Measurements from ENCODE around the gene NEK10. TPM values are rescaled to one million over a fixed set of nuclear protein-coding genes. Genes with fewer than 3 reads are reported as not detected.
"Not testable (repeated sequence)": the region's sequence is repeated elsewhere in the genome, so short reads cannot be mapped to it uniquely, and the experiment has no call there.

Gene NEK10
- total RNA-seq, 1 experiment from 2014 or later, result 5.7 TPM

GRCh38 chr3:27287052-27287451 is 82.1 kb downstream of the NEK10 start:
- POLR2A ChIA-PET, result no interaction called here
- Histone ChIP-seq H3K9me3 (ENCODE audit: control insufficient read depth, insufficient read depth, low read depth, low read length) (no peaks in the 10 kb centered on the region), H3K4me1 (ENCODE audit: control insufficient read depth, insufficient read depth, low read length) (no peaks in the 10 kb centered on the region), H3K36me3 (ENCODE audit: control insufficient read depth, insufficient read depth, low read length) (no peaks in the 10 kb centered on the region), H3K27ac (ENCODE audit: low read length) (no peak overlapping the region), H3K27me3 (ENCODE audit: control insufficient read depth, insufficient read depth, low read length) (no peaks in the 10 kb centered on the region), H3K4me3 (ENCODE audit: low read depth in 2 of 2, low read length in 2 of 2) (no peak overlapping the region)
- no peak for TF ChIP-seq TCF7L2 (IDR thresholded peaks at IDR 0.05; ENCODE audit: low read depth, low read length)
- no peak for TF ChIP-seq SIN3A (IDR thresholded peaks at IDR 0.05; ENCODE audit: borderline replicate concordance, insufficient read depth, low read depth, low read length)
- TF ChIP-seq REST (IDR thresholded peaks at IDR 0.05; ENCODE audit: insufficient read depth in 1 of 2, low read depth in 2 of 2, low read length in 1 of 2), result no peak
- TF ChIP-seq CTCF (IDR thresholded peaks at IDR 0.05), result no peak
- no peak for TF ChIP-seq POLR2AphosphoS5 (IDR thresholded peaks at IDR 0.05; ENCODE audit: low read depth, low read length)
- intact Hi-C loops (cut with micrococcal nuclease; ENCODE audit: unreplicated experiment) (no loop called here), in situ Hi-C loops (cut with HindIII; ENCODE audit: low pct_unique_long_range_greater_than_20kb, low sequenced_read_pairs) (no loop called here)
- BruUV-seq (replicated peaks), result no TSS peak
- no peak for ATAC-seq
- CTCF ChIA-PET, result no interaction called here
- DNase-seq (ENCODE audit: low read depth, low spot score), result no peak

GRCh38 chr3:27286467-27286866 is 82.7 kb downstream of the NEK10 start:
- H3K9me3 ChIP-seq (ENCODE audit: control insufficient read depth, insufficient read depth, low read depth, low read length); H3K4me3 ChIP-seq (ENCODE audit: low read depth in 2 of 2, low read length in 2 of 2); H3K27me3 ChIP-seq (ENCODE audit: control insufficient read depth, insufficient read depth, low read length); ATAC-seq; H3K27ac ChIP-seq (ENCODE audit: low read length); in situ Hi-C loops (cut with HindIII; ENCODE audit: low pct_unique_long_range_greater_than_20kb, low sequenced_read_pairs); H3K4me1 ChIP-seq (ENCODE audit: control insufficient read depth, insufficient read depth, low read length); DNase-seq (ENCODE audit: low read depth, low spot score); BruUV-seq (replicated peaks); POLR2A ChIA-PET; H3K36me3 ChIP-seq (ENCODE audit: control insufficient read depth, insufficient read depth, low read length); CTCF ChIA-PET; intact Hi-C loops (cut with micrococcal nuclease; ENCODE audit: unreplicated experiment): not testable (repeated sequence)

GRCh38 chr3:27285668-27286067 is 83.5 kb downstream of the NEK10 start:
- DNase-seq (ENCODE audit: low read depth, low spot score) (no peak), ATAC-seq (no peak)
- Histone ChIP-seq H3K36me3 (ENCODE audit: control insufficient read depth, insufficient read depth, low read length) (no peaks in the 10 kb centered on the region), H3K27ac (ENCODE audit: low read length) (no peak overlapping the region), H3K9me3 (ENCODE audit: control insufficient read depth, insufficient read depth, low read depth, low read length) (no peaks in the 10 kb centered on the region), H3K4me3 (ENCODE audit: low read depth in 2 of 2, low read length in 2 of 2) (no peak overlapping the region), H3K27me3 (ENCODE audit: control insufficient read depth, insufficient read depth, low read length) (no peaks in the 10 kb centered on the region), H3K4me1 (ENCODE audit: control insufficient read depth, insufficient read depth, low read length) (no peaks in the 10 kb centered on the region)
- POLR2A ChIA-PET, result no interaction called here
- BruUV-seq (replicated peaks), result no TSS peak
- intact Hi-C loops (cut with micrococcal nuclease; ENCODE audit: unreplicated experiment) (no loop called here), in situ Hi-C loops (cut with HindIII; ENCODE audit: low pct_unique_long_range_greater_than_20kb, low sequenced_read_pairs) (no loop called here)
- TF ChIP-seq TCF7L2 (IDR thresholded peaks at IDR 0.05; ENCODE audit: low read depth, low read length), result no peak
- TF ChIP-seq CTCF (IDR thresholded peaks at IDR 0.05), result no peak
- no peak for TF ChIP-seq REST (IDR thresholded peaks at IDR 0.05; ENCODE audit: insufficient read depth in 1 of 2, low read depth in 2 of 2, low read length in 1 of 2)
- TF ChIP-seq POLR2AphosphoS5 (IDR thresholded peaks at IDR 0.05; ENCODE audit: low read depth, low read length), result no peak
- TF ChIP-seq SIN3A (IDR thresholded peaks at IDR 0.05; ENCODE audit: borderline replicate concordance, insufficient read depth, low read depth, low read length), result no peak
- CTCF ChIA-PET, result no interaction called here

Data from Panc1 (cell line).